ENCODE data around the gene CNTNAP1.

Gene CNTNAP1

GRCh38 chr17:42681976-42682721 lies at the start of gene CNTNAP1:
Gene CNTNAP1, plus strand, starts transcription at chr17:42682531. Its CDS starts 299 bp downstream, at chr17:42682830.
- H3K4me3 ChIP-seq (ENCODE audit: low read length), result peak within 1 kb of the TSS; percentile 36

GRCh38 chr17:42632949-42633444 lies 49.3 kb upstream of the CNTNAP1 start:
- DNase-seq (ENCODE audit: low read depth), result no peak
- H3K4me3 ChIP-seq (ENCODE audit: low read length), result no peak overlapping the region
- TF ChIP-seq CTCF (conservative IDR thresholded peaks at IDR 0.05; ENCODE audit: low read depth, low read length), result no peak

More at GRCh38 chr17:42681976-42682721, at the start of gene CNTNAP1:
- DNase-seq (ENCODE audit: low read depth), result no peak
- TF ChIP-seq CTCF (conservative IDR thresholded peaks at IDR 0.05; ENCODE audit: low read depth, low read length), result no peak

- no peak for TF ChIP-seq CTCF (conservative IDR thresholded peaks at IDR 0.05; ENCODE audit: low read depth, low read length)
- no peak for DNase-seq (ENCODE audit: low read depth)
- H3K4me3 ChIP-seq (ENCODE audit: low read length), result no peak overlapping the region
These were observed 42.7 kb upstream of the CNTNAP1 start for GRCh38 chr17:42639525-42640113.

GRCh38 chr17:42640121-42640520 lies 42.2 kb upstream of the CNTNAP1 start:
- H3K4me3 ChIP-seq (ENCODE audit: low read length), result no peak overlapping the region
- TF ChIP-seq CTCF (conservative IDR thresholded peaks at IDR 0.05; ENCODE audit: low read depth, low read length), result no peak
- DNase-seq (ENCODE audit: low read depth), result no peak

- no peak for TF ChIP-seq CTCF (conservative IDR thresholded peaks at IDR 0.05; ENCODE audit: low read depth, low read length)
- no peak overlapping the region for H3K4me3 ChIP-seq (ENCODE audit: low read length)
- DNase-seq (ENCODE audit: low read depth), result no peak
These were observed 40.0 kb upstream of the CNTNAP1 start for GRCh38 chr17:42642336-42642735.

GRCh38 chr17:42647778-42648177 lies 34.6 kb upstream of the CNTNAP1 start:
- no peak for DNase-seq (ENCODE audit: low read depth)
- no peak for TF ChIP-seq CTCF (conservative IDR thresholded peaks at IDR 0.05; ENCODE audit: low read depth, low read length)
- no peak overlapping the region for H3K4me3 ChIP-seq (ENCODE audit: low read length)

- no peak overlapping the region for H3K4me3 ChIP-seq (ENCODE audit: low read length)
- TF ChIP-seq CTCF (conservative IDR thresholded peaks at IDR 0.05; ENCODE audit: low read depth, low read length), result no peak
- DNase-seq (ENCODE audit: low read depth), result no peak
These were observed 30.9 kb upstream of the CNTNAP1 start for GRCh38 chr17:42651392-42651791.
